A549 (cell line): ENCODE measurements around the gene NTRK3. TPM values are rescaled to one million over a fixed set of nuclear protein-coding genes. Genes with fewer than 3 reads are reported as not detected.

ENCODE experiments used
- ATAC-seq, 2 experiments: fragments of 200-7000 bp in 1 of 2; fragments of >200 bp in 1 of 2; cut with Nextera tagmentation in 1 of 2; cut with Tn5 transposase in 1 of 2; 3 replicates each; pipeline versions ENCODE4 v1.8.0 to v1.9.1; 2018 to 2020; ENCODE audit warnings: mild to moderate bottlenecking in 1 of 2, moderate library complexity in 1 of 2
- CTCF ChIA-PET: fragments of 300-600 bp; sonication (Branson Sonifier 250); formaldehyde crosslinking; extraction: SDS; loops from one replicate; lab custom pipeline; 2021; ENCODE audit warnings: antibody characterized with exemption, inconsistent platforms; lab: Yijun Ruan, JAX
- POLR2A ChIA-PET: fragments of 350-600 bp; formaldehyde crosslinking; extraction: SDS; loops from one replicate; lab custom pipeline; 2021; ENCODE audit warnings: antibody characterized with exemption, inconsistent platforms; lab: Yijun Ruan, JAX
- DNase-seq, 2 experiments: peaks; one replicate each; pipeline versions ENCODE4 v3.0.0 to v3.0.0-alpha.2; 2011 to 2016; ENCODE audit warnings: low read depth in 1 of 2, low spot score in 1 of 2
- FAIRE-seq: peaks from 2 replicates; lab custom pipeline; 2011; peaks lifted over from hg19 to GRCh38; lab: Jason Lieb, UNC
- H3K27ac ChIP-seq, 2 experiments: fragments of >200 bp; sonication (Bioruptor Twin); formaldehyde crosslinking; 3 replicates each; pipeline ENCODE4 v1.5.1; 2016 to 2017
- H3K4me1 ChIP-seq: fragments of >200 bp; sonication (Bioruptor Twin); formaldehyde crosslinking; 3 replicates; pipeline ENCODE4 v1.6.1; 2016
- H3K4me2 ChIP-seq: fragments of >200 bp; sonication (Bioruptor Twin); formaldehyde crosslinking; 3 replicates; pipeline ENCODE4 v1.6.1; 2016
- H3K4me3 ChIP-seq: fragments of >200 bp; sonication (Bioruptor Twin); formaldehyde crosslinking; 3 replicates; pipeline ENCODE4 v1.5.1; 2016
- H3K9me3 ChIP-seq: fragments of >200 bp; sonication (Bioruptor Twin); formaldehyde crosslinking; 3 replicates; pipeline ENCODE4 v1.6.1; 2016
- ATOH8 ChIP-seq: fragments of 250-450 bp; sonication (Bioruptor Pico); IDR thresholded peaks from 2 replicates; pipeline ENCODE4 v1.5.0; 2020; ENCODE audit warnings: low read depth, mild to moderate bottlenecking, moderate library complexity
- BCL3 ChIP-seq: fragments of >200 bp; sonication (Bioruptor Twin); formaldehyde crosslinking; IDR thresholded peaks from 3 replicates; pipeline ENCODE4 v1.6.1; 2016
- BHLHE40 ChIP-seq: IDR thresholded peaks from 2 replicates; pipeline ENCODE4 v1.6.1; 2012; ENCODE audit warnings: low read depth, low read length, inconsistent platforms
- CBX2 ChIP-seq: fragments of 200-600 bp; sonication (generic); IDR thresholded peaks from 2 replicates; pipeline ENCODE4 v1.6.1; 2016; ENCODE audit warnings: low read depth, mild to moderate bottlenecking, borderline replicate concordance
- CBX8 ChIP-seq: fragments of 200-600 bp; sonication (generic); IDR thresholded peaks from 2 replicates; pipeline ENCODE4 v1.6.1; 2016
- CEBPB ChIP-seq, 2 experiments: fragments of >200 bp in 1 of 2; sonication (Bioruptor Twin) in 1 of 2; formaldehyde crosslinking in 1 of 2; IDR thresholded peaks; 2 replicates each; pipeline ENCODE4 v1.6.1; 2012 to 2016
- CHD2 ChIP-seq: fragments of 150-350 bp; IDR thresholded peaks from 2 replicates; pipeline ENCODE4 v1.6.1; 2014; ENCODE audit warnings: low read length; ENCODE audit not compliant: partially characterized antibody
- CHD4 ChIP-seq: fragments of 200-600 bp; sonication (generic); IDR thresholded peaks from 2 replicates; pipeline ENCODE4 v1.6.1; 2016; ENCODE audit warnings: antibody characterized with exemption, mild to moderate bottlenecking, borderline replicate concordance
- EP300 ChIP-seq, 2 experiments: fragments of >200 bp; sonication (Bioruptor Twin); formaldehyde crosslinking; IDR thresholded peaks; 2 replicates in 1 of 2; 3 replicates in 1 of 2; pipeline ENCODE4 v1.6.1; 2016 to 2017
- FOSL2 ChIP-seq, 2 experiments: fragments of 450-650 bp in 1 of 2; fragments of >200 bp in 1 of 2; sonication (Bioruptor Twin) in 1 of 2; formaldehyde crosslinking; IDR thresholded peaks; 2 replicates each; pipeline versions ENCODE4 v1.5.0 to v1.6.1; 2016 to 2020; ENCODE audit warnings: mild to moderate bottlenecking in 1 of 2, moderate library complexity in 1 of 2
- GATA3 ChIP-seq: IDR thresholded peaks from 2 replicates; pipeline ENCODE4 v1.6.1; 2012; ENCODE audit warnings: borderline replicate concordance
- HEYL ChIP-seq: fragments of 250-450 bp; sonication (Bioruptor Pico); IDR thresholded peaks from 2 replicates; pipeline ENCODE4 v1.8.0; 2021; ENCODE audit warnings: mild to moderate bottlenecking, moderate library complexity
- HOXB5 ChIP-seq: fragments of 250-450 bp; sonication (Bioruptor Pico); IDR thresholded peaks from 2 replicates; pipeline ENCODE4 v1.5.0; 2020; ENCODE audit warnings: mild to moderate bottlenecking, moderate library complexity
- KDM5A ChIP-seq: fragments of 200-600 bp; sonication (generic); IDR thresholded peaks from 2 replicates; pipeline ENCODE4 v1.6.1; 2016; ENCODE audit warnings: antibody characterized with exemption, mild to moderate bottlenecking
- MAFK ChIP-seq: fragments of 450-650 bp; IDR thresholded peaks from 2 replicates; pipeline ENCODE4 v1.6.1; 2014; ENCODE audit not compliant: partially characterized antibody
- MYC ChIP-seq: IDR thresholded peaks from 2 replicates; pipeline ENCODE4 v1.6.1; 2012; ENCODE audit warnings: mild to moderate bottlenecking, inconsistent platforms, low read length, improper control_type of control experiment, borderline replicate concordance
- NR3C1 ChIP-seq: fragments of >200 bp; sonication (Bioruptor Twin); formaldehyde crosslinking; IDR thresholded peaks from 3 replicates; pipeline ENCODE4 v1.6.1; 2017
- PBX3 ChIP-seq: IDR thresholded peaks from 2 replicates; pipeline ENCODE4 v1.6.1; 2012
- PHF8 ChIP-seq: fragments of 200-600 bp; sonication (generic); IDR thresholded peaks from 2 replicates; pipeline ENCODE4 v1.6.1; 2016; ENCODE audit warnings: low read depth, mild to moderate bottlenecking, antibody characterized with exemption, moderate library complexity, borderline replicate concordance
- RFX5 ChIP-seq: fragments of 450-650 bp; IDR thresholded peaks from 2 replicates; pipeline ENCODE4 v1.7.1; 2014; ENCODE audit warnings: antibody characterized with exemption, mild to moderate bottlenecking, moderate library complexity
- ZSCAN20 ChIP-seq: fragments of 250-450 bp; sonication (Bioruptor Pico); IDR thresholded peaks from 2 replicates; pipeline ENCODE4 v1.8.0; 2022; ENCODE audit warnings: mild to moderate bottlenecking, moderate library complexity
- WGBS: methylation state at CpG from one replicate; pipeline ENCODE4 v1.1.6; 2017; ENCODE audit errors: missing lambda C conversion rate; 5-methylcytosine and 5-hydroxymethylcytosine counted together
- polyA plus RNA-seq, 4 experiments: library from polyadenylated mRNA; depleted of rRNA in 3 of 4; stranded (reverse); fragments of >200 nt; fragmentation: RNase III in 1 of 4; extraction: RNeasy Plus Mini Kit Qiagen cat#74134 plus additional on column Dnase treatment in 1 of 4; gene quantifications; 2 replicates in 3 of 4; 3 replicates in 1 of 4; pipeline ENCODE4 v1.2.3, GENCODE V29; 2011 to 2017
- TF ChIP-seq, protein P1 (sequence below): fragments of >200 bp; sonication (Bioruptor Twin); formaldehyde crosslinking; IDR thresholded peaks from 3 replicates; pipeline ENCODE4 v1.5.1; 2016

Gene NTRK3
- polyA plus RNA-seq, 2 of the 4 experiments (the other 2 are of a cell fraction): 55.0 to 55.2 TPM

GRCh38 chr15:88241060-88241459 is 15.5 kb downstream of the NTRK3 start:
- WGBS: 13% methylated on average over 5 of the region's 5 CpGs
- no peak for FAIRE-seq
- ATAC-seq: no peak
- TF ChIP-seq, protein P1, sequence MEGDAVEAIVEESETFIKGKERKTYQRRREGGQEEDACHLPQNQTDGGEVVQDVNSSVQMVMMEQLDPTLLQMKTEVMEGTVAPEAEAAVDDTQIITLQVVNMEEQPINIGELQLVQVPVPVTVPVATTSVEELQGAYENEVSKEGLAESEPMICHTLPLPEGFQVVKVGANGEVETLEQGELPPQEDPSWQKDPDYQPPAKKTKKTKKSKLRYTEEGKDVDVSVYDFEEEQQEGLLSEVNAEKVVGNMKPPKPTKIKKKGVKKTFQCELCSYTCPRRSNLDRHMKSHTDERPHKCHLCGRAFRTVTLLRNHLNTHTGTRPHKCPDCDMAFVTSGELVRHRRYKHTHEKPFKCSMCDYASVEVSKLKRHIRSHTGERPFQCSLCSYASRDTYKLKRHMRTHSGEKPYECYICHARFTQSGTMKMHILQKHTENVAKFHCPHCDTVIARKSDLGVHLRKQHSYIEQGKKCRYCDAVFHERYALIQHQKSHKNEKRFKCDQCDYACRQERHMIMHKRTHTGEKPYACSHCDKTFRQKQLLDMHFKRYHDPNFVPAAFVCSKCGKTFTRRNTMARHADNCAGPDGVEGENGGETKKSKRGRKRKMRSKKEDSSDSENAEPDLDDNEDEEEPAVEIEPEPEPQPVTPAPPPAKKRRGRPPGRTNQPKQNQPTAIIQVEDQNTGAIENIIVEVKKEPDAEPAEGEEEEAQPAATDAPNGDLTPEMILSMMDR: peak; percentile 24; the same call in 2 of the 3 replicates
- TF ChIP-seq GATA3: no peak
- TF ChIP-seq, all 56 proteins: peak for 1
- ChIA-PET CTCF (interaction anchor here (0.5 to 2.2 kb wide), 3 partner anchors 18 to 1326 kb away, joined by 3 to 8 read pairs (median 4); no protein-coding TSS in a partner anchor), POLR2A (no interaction called here)
- H3K4me1 ChIP-seq: peaks cover 36% of the 10 kb centered on the region
- H3K9me3 ChIP-seq: no peaks in the 10 kb centered on the region
- no peak overlapping the region for H3K4me3 ChIP-seq
- peak overlapping the region in 1 of 2 experiments; percentile 38; a peak in 2 of 6 replicates for H3K27ac ChIP-seq
- H3K4me2 ChIP-seq: no peak overlapping the region
- DNase-seq: no peak

GRCh38 chr15:88239594-88239993 is 16.9 kb downstream of the NTRK3 start:
- no peaks in the 10 kb centered on the region for H3K9me3 ChIP-seq
- H3K4me2 ChIP-seq: no peak overlapping the region
- ATAC-seq: no peak
- ChIA-PET POLR2A (no interaction called here), CTCF (interaction anchor here (1.4 kb wide), 1 partner anchor 14 kb away, joined by 3 read pairs; no protein-coding TSS in a partner anchor)
- no peak for FAIRE-seq
- no peak overlapping the region for H3K4me3 ChIP-seq
- peak overlapping the region; percentile 68 to 73; a peak in 4 of 6 replicates for H3K27ac ChIP-seq
- no peak for TF ChIP-seq NR3C1
- no peak for TF ChIP-seq EP300 (IDR thresholded peaks at IDR 0.05)
- no peak for TF ChIP-seq CEBPB (IDR thresholded peaks at IDR 0.05)
- no peak for TF ChIP-seq RFX5
- no peak for TF ChIP-seq BCL3
- no peak for TF ChIP-seq CHD4
- TF ChIP-seq MAFK: no peak
- no peak for TF ChIP-seq CBX2
- no peak for TF ChIP-seq PBX3
- no peak for TF ChIP-seq HEYL (CRISPR knock-in tag)
- TF ChIP-seq KDM5A: no peak
- TF ChIP-seq ATOH8: no peak
- no peak for TF ChIP-seq FOSL2 (IDR thresholded peaks at IDR 0.05)
- no peak for TF ChIP-seq FOSL2 (CRISPR knock-in tag; IDR thresholded peaks at IDR 0.05)
- no peak for TF ChIP-seq CBX8
- no peak for TF ChIP-seq BHLHE40
- no peak for TF ChIP-seq HOXB5 (CRISPR knock-in tag)
- no peak for TF ChIP-seq MYC
- TF ChIP-seq PHF8: no peak
- TF ChIP-seq ZSCAN20 (CRISPR knock-in tag): no peak
- no peak for TF ChIP-seq CHD2
- TF ChIP-seq, all 56 proteins: peak for 0
- 72% methylated on average over 9 of the region's 9 CpGs for WGBS
- H3K4me1 ChIP-seq: peaks cover 44% of the 10 kb centered on the region
- no peak for DNase-seq
